H9 (cell line): ENCODE results near the gene KIRREL3. TPM values are rescaled to one million over a fixed set of nuclear protein-coding genes. Genes with fewer than 3 reads are reported as not detected.

Experiments used
- DNase-seq: peaks from one replicate; pipeline ENCODE4 v3.0.0-alpha.2; 2017
- H2AFZ ChIP-seq: one replicate; pipeline ENCODE4 v1.6.1; 2013; ENCODE audit warnings: mild to moderate bottlenecking, low read length, control low read depth, moderate library complexity
- H2AK5ac ChIP-seq: 2 replicates; pipeline ENCODE4 v1.6.1; 2013; ENCODE audit warnings: low read length, control low read depth, mixed read lengths; ENCODE audit not compliant: insufficient read length
- H2BK120ac ChIP-seq: one replicate; pipeline ENCODE4 v1.6.1; 2013; ENCODE audit warnings: low read depth, mild to moderate bottlenecking, low read length, control low read depth, inconsistent platforms; ENCODE audit not compliant: poor library complexity, severe bottlenecking
- H2BK12ac ChIP-seq: 2 replicates; pipeline ENCODE4 v1.6.1; 2013; ENCODE audit warnings: low read length, control low read depth, mixed read lengths, low read depth; ENCODE audit not compliant: insufficient read length
- H2BK15ac ChIP-seq: 2 replicates; pipeline ENCODE4 v1.6.1; 2013; ENCODE audit warnings: low read depth, low read length, control low read depth
- H2BK20ac ChIP-seq: one replicate; pipeline ENCODE4 v1.6.1; 2013; ENCODE audit warnings: low read depth, mild to moderate bottlenecking, low read length, control low read depth, inconsistent platforms; ENCODE audit not compliant: poor library complexity, severe bottlenecking
- H2BK5ac ChIP-seq: 2 replicates; pipeline ENCODE4 v1.6.1; 2013; ENCODE audit warnings: low read length, control low read depth, mixed read lengths; ENCODE audit not compliant: insufficient read length
- H3K14ac ChIP-seq: 2 replicates; pipeline ENCODE4 v1.6.1; 2013; ENCODE audit warnings: low read length, control low read depth; ENCODE audit not compliant: insufficient read depth
- H3K18ac ChIP-seq: 2 replicates; pipeline ENCODE4 v1.6.1; 2013; ENCODE audit warnings: low read depth, mild to moderate bottlenecking, mixed read lengths, low read length, control low read depth; ENCODE audit not compliant: insufficient read length
- H3K23ac ChIP-seq: 2 replicates; pipeline ENCODE4 v1.6.1; 2013; ENCODE audit warnings: low read length, control low read depth, mixed read lengths, low read depth; ENCODE audit not compliant: insufficient read length
- H3K23me2 ChIP-seq: 2 replicates; pipeline ENCODE4 v1.6.1; 2013; ENCODE audit warnings: low read depth, mild to moderate bottlenecking, mixed read lengths, low read length, control low read depth; ENCODE audit not compliant: insufficient read length, poor library complexity, severe bottlenecking
- H3K27ac ChIP-seq: 2 replicates; pipeline ENCODE4 v1.5.1; 2013; ENCODE audit warnings: low read length, control low read depth, mixed read lengths, low read depth; ENCODE audit not compliant: insufficient read length
- H3K27me3 ChIP-seq: 2 replicates; pipeline ENCODE4 v1.6.1; 2013; ENCODE audit warnings: low read length, control low read depth, inconsistent platforms; ENCODE audit not compliant: insufficient read depth
- H3K4ac ChIP-seq: 2 replicates; pipeline ENCODE4 v1.6.1; 2013; ENCODE audit warnings: low read depth, mild to moderate bottlenecking, control low read depth, inconsistent platforms, low read length, moderate library complexity
- H3K4me1 ChIP-seq: 2 replicates; pipeline ENCODE4 v1.6.1; 2013; ENCODE audit warnings: low read length, control low read depth, inconsistent platforms; ENCODE audit not compliant: insufficient read depth
- H3K4me2 ChIP-seq: 2 replicates; pipeline ENCODE4 v1.6.1; 2013; ENCODE audit warnings: low read length, control low read depth, mixed read lengths; ENCODE audit not compliant: insufficient read length, insufficient read depth
- H3K56ac ChIP-seq: 2 replicates; pipeline ENCODE4 v1.6.1; 2013; ENCODE audit warnings: low read depth, mild to moderate bottlenecking, mixed read lengths, low read length, control low read depth; ENCODE audit not compliant: insufficient read length
- H3K79me1 ChIP-seq: 2 replicates; pipeline ENCODE4 v1.6.1; 2013; ENCODE audit warnings: low read depth, mild to moderate bottlenecking, moderate library complexity, low read length, control low read depth, inconsistent platforms; ENCODE audit not compliant: insufficient read depth, poor library complexity, severe bottlenecking
- H3K79me2 ChIP-seq: 2 replicates; pipeline ENCODE4 v1.6.1; 2013; ENCODE audit warnings: low read length, control low read depth, inconsistent platforms; ENCODE audit not compliant: insufficient read depth
- H3K9ac ChIP-seq: 2 replicates; pipeline ENCODE4 v1.6.1; 2013; ENCODE audit warnings: low read length, control low read depth, mixed read lengths; ENCODE audit not compliant: insufficient read length; ENCODE audit errors: extremely low read depth
- H3K9me3 ChIP-seq: one replicate; pipeline ENCODE4 v1.6.1; 2013; ENCODE audit warnings: low read depth, low read length, inconsistent platforms; ENCODE audit not compliant: control insufficient read depth
- H3T11ph ChIP-seq: one replicate; pipeline ENCODE4 v1.6.1; 2013; ENCODE audit warnings: mild to moderate bottlenecking, low read length, control low read depth, inconsistent platforms
- H4K20me1 ChIP-seq: one replicate; pipeline ENCODE4 v1.6.1; 2013; ENCODE audit not compliant: control insufficient read depth, insufficient read length, insufficient read depth
- H4K5ac ChIP-seq: 2 replicates; pipeline ENCODE4 v1.6.1; 2013; ENCODE audit warnings: low read depth, mild to moderate bottlenecking, mixed read lengths, low read length, control low read depth; ENCODE audit not compliant: insufficient read length
- H4K8ac ChIP-seq: replicated peaks from 2 replicates; pipeline ENCODE4 v1.6.1; 2013; ENCODE audit warnings: low read length, control low read depth, mixed read lengths, low read depth; ENCODE audit not compliant: insufficient read length
- H4K91ac ChIP-seq: 2 replicates; pipeline ENCODE4 v1.6.1; 2013; ENCODE audit warnings: low read depth, mild to moderate bottlenecking, moderate library complexity, mixed read lengths, low read length, control low read depth; ENCODE audit not compliant: insufficient read length
- H3K27ac Mint-ChIP-seq, 3 experiments: 2 replicates in 2 of 3; 3 replicates in 1 of 3; pipeline ENCODE4 v1.8.0; 2020 to 2021; ENCODE audit warnings: mixed read lengths in 3 of 3, mild to moderate bottlenecking in 1 of 3, moderate library complexity in 1 of 3
- H3K27me3 Mint-ChIP-seq: 2 replicates; pipeline ENCODE4 v1.8.0; 2021; ENCODE audit warnings: low read depth, mild to moderate bottlenecking, moderate library complexity, mixed read lengths
- H3K36me3 Mint-ChIP-seq, 3 experiments: 2 replicates in 2 of 3; 3 replicates in 1 of 3; pipeline ENCODE4 v1.8.0; 2020 to 2021; ENCODE audit warnings: low read depth in 3 of 3, mixed read lengths in 3 of 3; ENCODE audit not compliant: insufficient read depth in 1 of 3
- H3K4me1 Mint-ChIP-seq, 2 experiments: 2 replicates each; pipeline ENCODE4 v1.8.0; 2020; ENCODE audit warnings: mixed read lengths in 2 of 2
- H3K4me3 Mint-ChIP-seq, 2 experiments: 2 replicates in 1 of 2; 3 replicates in 1 of 2; pipeline ENCODE4 v1.8.0; 2020 to 2021; ENCODE audit warnings: mild to moderate bottlenecking in 2 of 2, mixed read lengths in 2 of 2, moderate library complexity in 1 of 2
- H3K9me3 Mint-ChIP-seq, 2 experiments: 2 replicates in 1 of 2; 3 replicates in 1 of 2; pipeline ENCODE4 v1.8.0; 2020; ENCODE audit warnings: mild to moderate bottlenecking in 2 of 2, mixed read lengths in 2 of 2, moderate library complexity in 1 of 2
- CTCF ChIP-seq: fragments of 200-600 bp; sonication (generic); conservative IDR thresholded peaks from 3 replicates; pipeline ENCODE4 v1.8.0; 2021; ENCODE audit warnings: antibody characterized with exemption, mild to moderate bottlenecking
- WGBS: extraction: QIAGEN DNeasy Blood & Tissue Kit; methylation state at CpG from one replicate; pipeline ENCODE4 v1.1.7; 2013; ENCODE audit warnings: missing lambda C conversion rate, low lambda C conversion rate, mixed read lengths; ENCODE audit not compliant: insufficient read length; ENCODE audit errors: extremely low coverage; 5-methylcytosine and 5-hydroxymethylcytosine counted together
- total RNA-seq: library from RNA; stranded (reverse); gene quantifications from 2 replicates; pipeline ENCODE4 v1.2.1, GENCODE V29; 2021

Gene KIRREL3
- total RNA-seq, 1 experiment from 2014 or later, result 0.17 TPM

GRCh38 chr11:126394036-126394435 lies 606.5 kb downstream of the KIRREL3 start:
- Histone ChIP-seq H3K27ac (no peak overlapping the region), H3K79me2 (no peaks in the 10 kb centered on the region), H3T11ph (no peak overlapping the region), H2BK12ac (no peak overlapping the region), H2BK20ac (no peak overlapping the region), H2BK15ac (no peak overlapping the region), H4K20me1 (no peaks in the 10 kb centered on the region), H2BK5ac (no peak overlapping the region), H3K56ac (no peak overlapping the region), H3K4me2 (no peak overlapping the region), H4K91ac (no peak overlapping the region), H3K27me3 (no peaks in the 10 kb centered on the region), H3K23me2 (no peaks in the 10 kb centered on the region), H3K23ac (no peak overlapping the region), H3K9me3 (no peaks in the 10 kb centered on the region), H2AK5ac (no peak overlapping the region), H2AFZ (no peak overlapping the region), H3K18ac (no peak overlapping the region), H3K4me1 (no peaks in the 10 kb centered on the region), H4K8ac (no peak overlapping the region), H2BK120ac (no peak overlapping the region), H3K4ac (no peak overlapping the region), H3K14ac (no peak overlapping the region), H4K5ac (no peak overlapping the region), H3K79me1 (no peaks in the 10 kb centered on the region), H3K9ac (no peak overlapping the region)
- WGBS, result no CpG with 5 or more reads among the region's 3 CpGs
- DNase-seq, result no peak
- Mint-ChIP-seq H3K36me3 (peaks cover 0 to 2% (median 0%) of the 10 kb centered on the region in 3 experiments; a peak in 2 of 7 replicates), H3K27me3 (no peaks in the 10 kb centered on the region), H3K4me3 (no peak overlapping the region), H3K4me1 (peaks cover 13 to 17% of the 10 kb centered on the region in 2 experiments), H3K9me3 (no peaks in the 10 kb centered on the region; a peak in 1 of 5 replicates), H3K27ac (peak overlapping the region in 1 of 3 experiments; percentile 75; a peak in 1 of 7 replicates)
- TF ChIP-seq CTCF, result no peak
